ENCODE measurements around the gene CFAP65. TPM values are rescaled to one million over a fixed set of nuclear protein-coding genes. Genes with fewer than 3 reads are reported as not detected.

CFAP65 gene
- total RNA-seq, 1 donor from 2014 or later: 0.80 TPM

GRCh38 chr2:219018726-219019125 lies 22.6 kb downstream of the CFAP65 start:
- TF ChIP-seq EZH2phosphoT487 (IDR thresholded peaks at IDR 0.05): no peak
- TF ChIP-seq EZH2 (IDR thresholded peaks at IDR 0.05): no peak
- TF ChIP-seq CTCF (IDR thresholded peaks at IDR 0.05): no peak
- H3K4me1 ChIP-seq: no peaks in the 10 kb centered on the region
- H3K36me3 ChIP-seq: no peaks in the 10 kb centered on the region
- H3K4me3 Mint-ChIP-seq: no peak overlapping the region
- H4K20me1 ChIP-seq (ENCODE audit: low read depth): no peaks in the 10 kb centered on the region
- H3K4me3 ChIP-seq: no peak overlapping the region
- H3K9me3 Mint-ChIP-seq: no peaks in the 10 kb centered on the region
- H2AFZ ChIP-seq (replicated peaks): no peak overlapping the region
- H3K36me3 Mint-ChIP-seq: no peaks in the 10 kb centered on the region
- H3K4me1 Mint-ChIP-seq: peaks cover 2% of the 10 kb centered on the region
- no peaks in the 10 kb centered on the region for H3K9me3 ChIP-seq (ENCODE audit: low read depth)
- H3K9ac ChIP-seq: no peak overlapping the region
- no peaks in the 10 kb centered on the region for H3F3A ChIP-seq (ENCODE audit: low read depth)
- H3K27ac ChIP-seq: no peak overlapping the region
- H3K79me2 ChIP-seq (ENCODE audit: low read depth): no peaks in the 10 kb centered on the region
- no peak overlapping the region for H3K27ac Mint-ChIP-seq
- H3K27me3 ChIP-seq: peaks cover 46% of the 10 kb centered on the region
- H3K4me2 ChIP-seq: no peak overlapping the region
- peaks cover 16% of the 10 kb centered on the region for H3K27me3 Mint-ChIP-seq (ENCODE audit: insufficient read depth, low read depth)
- no peak for DNase-seq (ENCODE audit: low spot score)

GRCh38 chr2:219018286-219018685 lies 23.0 kb downstream of the CFAP65 start:
- TF ChIP-seq EZH2phosphoT487 (IDR thresholded peaks at IDR 0.05) (no peak), EZH2 (IDR thresholded peaks at IDR 0.05) (no peak), CTCF (IDR thresholded peaks at IDR 0.05) (no peak)
- Mint-ChIP-seq H3K27me3 (ENCODE audit: insufficient read depth, low read depth) (peaks cover 19% of the 10 kb centered on the region), H3K36me3 (no peaks in the 10 kb centered on the region), H3K27ac (no peak overlapping the region), H3K4me3 (no peak overlapping the region), H3K4me1 (peaks cover 2% of the 10 kb centered on the region), H3K9me3 (no peaks in the 10 kb centered on the region)
- Histone ChIP-seq H3K79me2 (ENCODE audit: low read depth) (no peaks in the 10 kb centered on the region), H3F3A (ENCODE audit: low read depth) (no peaks in the 10 kb centered on the region), H3K4me2 (no peak overlapping the region), H3K9ac (no peak overlapping the region), H3K36me3 (no peaks in the 10 kb centered on the region), H4K20me1 (ENCODE audit: low read depth) (no peaks in the 10 kb centered on the region), H2AFZ (replicated peaks) (no peak overlapping the region), H3K9me3 (ENCODE audit: low read depth) (no peaks in the 10 kb centered on the region), H3K4me3 (no peak overlapping the region), H3K4me1 (no peaks in the 10 kb centered on the region), H3K27me3 (peaks cover 50% of the 10 kb centered on the region), H3K27ac (no peak overlapping the region)
- DNase-seq (ENCODE audit: low spot score): no peak

- no peaks in the 10 kb centered on the region for H3K4me1 ChIP-seq
- no peaks in the 10 kb centered on the region for H3F3A ChIP-seq (ENCODE audit: low read depth)
- no peaks in the 10 kb centered on the region for H3K79me2 ChIP-seq (ENCODE audit: low read depth)
- H3K4me3 ChIP-seq: no peak overlapping the region
- no peak overlapping the region for H3K4me2 ChIP-seq
- no peak overlapping the region for H3K27ac ChIP-seq
- TF ChIP-seq EZH2phosphoT487 (IDR thresholded peaks at IDR 0.05) (no peak), EZH2 (IDR thresholded peaks at IDR 0.05) (no peak), CTCF (IDR thresholded peaks at IDR 0.05) (no peak)
- no peak overlapping the region for H3K9ac ChIP-seq
- no peak overlapping the region for H3K27ac Mint-ChIP-seq
- peaks cover 24% of the 10 kb centered on the region for H3K27me3 Mint-ChIP-seq (ENCODE audit: insufficient read depth, low read depth)
- H3K9me3 Mint-ChIP-seq: no peaks in the 10 kb centered on the region
- DNase-seq (ENCODE audit: low spot score): no peak
- no peaks in the 10 kb centered on the region for H3K36me3 Mint-ChIP-seq
- H3K36me3 ChIP-seq: no peaks in the 10 kb centered on the region
- H3K4me1 Mint-ChIP-seq: no peaks in the 10 kb centered on the region
- no peaks in the 10 kb centered on the region for H4K20me1 ChIP-seq (ENCODE audit: low read depth)
- no peaks in the 10 kb centered on the region for H3K9me3 ChIP-seq (ENCODE audit: low read depth)
- H3K27me3 ChIP-seq: peaks cover 60% of the 10 kb centered on the region
- no peak overlapping the region for H3K4me3 Mint-ChIP-seq
- no peak overlapping the region for H2AFZ ChIP-seq (replicated peaks)
Observed at GRCh38 chr2:219017201-219017931, 23.9 kb downstream of the CFAP65 start.

Measured in neural progenitor cell (in vitro differentiated cells).